SU-DHL-6 (cell line): ENCODE measurements around the gene FJX1.

Source experiments
- CTCF ChIP-seq: fragments of 200-600 bp; sonication (generic); IDR thresholded peaks from one replicate; pipeline ENCODE4 v1.5.1; 2017; ENCODE audit warnings: antibody characterized with exemption, mild to moderate bottlenecking, low read length, moderate library complexity; ENCODE audit not compliant: insufficient read depth, poor library complexity, severe bottlenecking
- EZH2phosphoT487 ChIP-seq: fragments of 200-600 bp; sonication (generic), shearing (Covaris generic); conservative IDR thresholded peaks from 2 replicates; pipeline ENCODE4 v1.6.1; 2018; ENCODE audit warnings: mild to moderate bottlenecking, antibody characterized with exemption, low read length, moderate library complexity, mixed read lengths

GRCh38 chr11:35580397-35580781, 37.9 kb upstream of the FJX1 start:
- TF ChIP-seq CTCF (no peak), EZH2phosphoT487 (no peak)
